HepG2 (cell line): ENCODE data around the gene NTN3. TPM values are rescaled to one million over a fixed set of nuclear protein-coding genes. Genes with fewer than 3 reads are reported as not detected.
A peak's percentile ranks its signal among the peaks of the same experiment; 100 is the strongest.

Source experiments
- ADNP ChIP-seq: sonication (generic); formaldehyde crosslinking; IDR thresholded peaks from 2 replicates; pipeline ENCODE4 v1.4.0; 2020; ENCODE audit warnings: missing genetic modification reagents
- CHCHD3 ChIP-seq: sonication (generic); formaldehyde crosslinking; IDR thresholded peaks from 2 replicates; pipeline ENCODE4 v1.8.0; 2022; ENCODE audit warnings: mild to moderate bottlenecking, missing genetic modification reagents, moderate library complexity
- GABPB1 ChIP-seq: IDR thresholded peaks from 2 replicates; pipeline ENCODE4 v1.6.1; 2016; ENCODE audit warnings: mild to moderate bottlenecking, missing genetic modification reagents, moderate library complexity, missing compliant biosample characterization
- HDAC2 ChIP-seq: sonication (generic); formaldehyde crosslinking; IDR thresholded peaks from 2 replicates; pipeline ENCODE4 v1.4.0; 2020; ENCODE audit warnings: missing genetic modification reagents
- HNF1A ChIP-seq, 2 experiments: sonication (generic) in 1 of 2; formaldehyde crosslinking in 1 of 2; IDR thresholded peaks; 2 replicates each; pipeline versions ENCODE4 v1.4.0 to v1.6.1; 2016 to 2020; ENCODE audit warnings: borderline replicate concordance in 1 of 2, low read depth in 1 of 2, mild to moderate bottlenecking in 1 of 2, missing genetic modification reagents in 1 of 2
- HNRNPK ChIP-seq: fragments of 200-400 bp; formaldehyde crosslinking; IDR thresholded peaks from 2 replicates; pipeline ENCODE4 v1.6.1; 2018; ENCODE audit warnings: low read length, low read depth, moderate library complexity, mild to moderate bottlenecking; ENCODE audit not compliant: poor library complexity, severe bottlenecking
- KLF11 ChIP-seq: IDR thresholded peaks from 2 replicates; pipeline ENCODE4 v1.6.1; 2016; ENCODE audit warnings: missing compliant biosample characterization
- KLF15 ChIP-seq: sonication (generic); formaldehyde crosslinking; IDR thresholded peaks from 2 replicates; pipeline ENCODE4 v1.8.1; 2023; ENCODE audit warnings: borderline replicate concordance, mild to moderate bottlenecking, inconsistent platforms, missing genetic modification reagents, mixed read lengths
- SMARCE1 ChIP-seq: fragments of 450-650 bp; IDR thresholded peaks from 2 replicates; pipeline ENCODE4 v1.6.1; 2017; ENCODE audit warnings: borderline replicate concordance
- ZNF446 ChIP-seq: sonication (generic); formaldehyde crosslinking; IDR thresholded peaks from 2 replicates; pipeline ENCODE4 v1.5.0; 2020; ENCODE audit warnings: mild to moderate bottlenecking, missing genetic modification reagents
- ZNF496 ChIP-seq: sonication (generic); formaldehyde crosslinking; IDR thresholded peaks from 2 replicates; pipeline ENCODE4 v1.8.1; 2023; ENCODE audit warnings: mild to moderate bottlenecking, moderate library complexity, missing genetic modification reagents; ENCODE audit not compliant: insufficient replicate concordance
- ZNF674 ChIP-seq: sonication (generic); formaldehyde crosslinking; IDR thresholded peaks from 2 replicates; pipeline ENCODE4 v1.5.0; 2020; ENCODE audit warnings: low read depth, mild to moderate bottlenecking, missing genetic modification reagents
- ZNF713 ChIP-seq: sonication (generic); formaldehyde crosslinking; IDR thresholded peaks from 2 replicates; pipeline ENCODE4 v1.4.0; 2020; ENCODE audit warnings: mild to moderate bottlenecking, missing genetic modification reagents
- ZNF720 ChIP-seq: sonication (generic); formaldehyde crosslinking; IDR thresholded peaks from 2 replicates; pipeline ENCODE4 v1.4.0; 2020; ENCODE audit warnings: missing genetic modification reagents
- polyA plus RNA-seq, 8 experiments: library from polyadenylated mRNA; depleted of rRNA in 3 of 8; stranded (reverse) in 7 of 8; unstranded in 1 of 8; fragments of >200 nt; fragmentation: Illumina TruSeq in 4 of 8; extraction: Trizol in 4 of 8; gene quantifications; 2 replicates each; pipeline versions ENCODE4 v1.2.1 to v1.2.3, GENCODE V29; 2011 to 2016; ENCODE audit warnings: low read depth in 4 of 8, missing spikeins in 1 of 8, mixed read lengths in 1 of 8; ENCODE audit not compliant: insufficient read depth in 1 of 8
- total RNA-seq, 5 experiments: library from RNA; depleted of rRNA; stranded (reverse); fragments of >200 nt; fragmentation: Illumina TruSeq; extraction: Trizol; gene quantifications; 2 replicates each; pipeline ENCODE4 v1.2.3, GENCODE V29; 2016; ENCODE audit warnings: low read depth in 1 of 5
- TF ChIP-seq, protein P1 (sequence below): sonication (generic); formaldehyde crosslinking; IDR thresholded peaks from 2 replicates; pipeline ENCODE4 v1.5.0; 2020; ENCODE audit warnings: mild to moderate bottlenecking, low read depth, missing genetic modification reagents, borderline replicate concordance
- TF ChIP-seq, protein P2 (sequence below): IDR thresholded peaks from 2 replicates; pipeline ENCODE4 v1.6.1; 2016; ENCODE audit warnings: low read depth, borderline replicate concordance
- TF ChIP-seq, protein P3 (sequence below): IDR thresholded peaks from 2 replicates; pipeline ENCODE4 v1.6.1; 2016; ENCODE audit warnings: missing compliant biosample characterization, missing genetic modification reagents, borderline replicate concordance
- TF ChIP-seq, protein P4 (sequence below): IDR thresholded peaks from 2 replicates; pipeline ENCODE4 v1.6.1; 2012; ENCODE audit warnings: low read length, improper control_type of control experiment
- TF ChIP-seq, protein P5 (sequence below): IDR thresholded peaks from 2 replicates; pipeline ENCODE4 v1.6.1; 2016; ENCODE audit warnings: missing genetic modification reagents, missing compliant biosample characterization

The NTN3 gene
- total and polyA plus RNA-seq, 2 of the 13 experiments (the other 11 are each of a cell fraction or from before 2014, with no cell fraction given): 0.09 to 0.20 TPM

- TF ChIP-seq KLF15 (no peak), ADNP (CRISPR knock-in tag) (no peak), KLF11 (no peak), ZNF674 (CRISPR knock-in tag) (no peak), ZNF713 (CRISPR knock-in tag) (no peak), ZNF446 (no peak), HDAC2 (CRISPR knock-in tag) (peak; percentile 89), HNRNPK (no peak), CHCHD3 (CRISPR knock-in tag) (no peak), ZNF720 (CRISPR knock-in tag) (no peak), HNF1A (IDR thresholded peaks at IDR 0.05; ENCODE audit: low read depth) (no peak), HNF1A (CRISPR knock-in tag; IDR thresholded peaks at IDR 0.05; ENCODE audit: borderline replicate concordance) (peak; percentile 65; the same call in 1 of the 2 replicates), SMARCE1 (no peak), GABPB1 (peak; percentile 81), ZNF496 (no peak)
- TF ChIP-seq, protein P1, sequence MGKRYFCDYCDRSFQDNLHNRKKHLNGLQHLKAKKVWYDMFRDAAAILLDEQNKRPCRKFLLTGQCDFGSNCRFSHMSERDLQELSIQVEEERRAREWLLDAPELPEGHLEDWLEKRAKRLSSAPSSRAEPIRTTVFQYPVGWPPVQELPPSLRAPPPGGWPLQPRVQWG (CRISPR knock-in tag): no peak
- TF ChIP-seq, protein P2, sequence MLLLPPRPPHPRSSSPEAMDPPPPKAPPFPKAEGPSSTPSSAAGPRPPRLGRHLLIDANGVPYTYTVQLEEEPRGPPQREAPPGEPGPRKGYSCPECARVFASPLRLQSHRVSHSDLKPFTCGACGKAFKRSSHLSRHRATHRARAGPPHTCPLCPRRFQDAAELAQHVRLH (CRISPR knock-in tag): no peak; the same call in 1 of the 2 replicates
- TF ChIP-seq, protein P3, sequence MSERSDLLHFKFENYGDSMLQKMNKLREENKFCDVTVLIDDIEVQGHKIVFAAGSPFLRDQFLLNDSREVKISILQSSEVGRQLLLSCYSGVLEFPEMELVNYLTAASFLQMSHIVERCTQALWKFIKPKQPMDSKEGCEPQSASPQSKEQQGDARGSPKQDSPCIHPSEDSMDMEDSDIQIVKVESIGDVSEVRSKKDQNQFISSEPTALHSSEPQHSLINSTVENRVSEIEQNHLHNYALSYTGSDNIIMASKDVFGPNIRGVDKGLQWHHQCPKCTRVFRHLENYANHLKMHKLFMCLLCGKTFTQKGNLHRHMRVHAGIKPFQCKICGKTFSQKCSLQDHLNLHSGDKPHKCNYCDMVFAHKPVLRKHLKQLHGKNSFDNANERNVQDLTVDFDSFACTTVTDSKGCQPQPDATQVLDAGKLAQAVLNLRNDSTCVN: no peak; the same call in 1 of the 2 replicates
- TF ChIP-seq, protein P4, sequence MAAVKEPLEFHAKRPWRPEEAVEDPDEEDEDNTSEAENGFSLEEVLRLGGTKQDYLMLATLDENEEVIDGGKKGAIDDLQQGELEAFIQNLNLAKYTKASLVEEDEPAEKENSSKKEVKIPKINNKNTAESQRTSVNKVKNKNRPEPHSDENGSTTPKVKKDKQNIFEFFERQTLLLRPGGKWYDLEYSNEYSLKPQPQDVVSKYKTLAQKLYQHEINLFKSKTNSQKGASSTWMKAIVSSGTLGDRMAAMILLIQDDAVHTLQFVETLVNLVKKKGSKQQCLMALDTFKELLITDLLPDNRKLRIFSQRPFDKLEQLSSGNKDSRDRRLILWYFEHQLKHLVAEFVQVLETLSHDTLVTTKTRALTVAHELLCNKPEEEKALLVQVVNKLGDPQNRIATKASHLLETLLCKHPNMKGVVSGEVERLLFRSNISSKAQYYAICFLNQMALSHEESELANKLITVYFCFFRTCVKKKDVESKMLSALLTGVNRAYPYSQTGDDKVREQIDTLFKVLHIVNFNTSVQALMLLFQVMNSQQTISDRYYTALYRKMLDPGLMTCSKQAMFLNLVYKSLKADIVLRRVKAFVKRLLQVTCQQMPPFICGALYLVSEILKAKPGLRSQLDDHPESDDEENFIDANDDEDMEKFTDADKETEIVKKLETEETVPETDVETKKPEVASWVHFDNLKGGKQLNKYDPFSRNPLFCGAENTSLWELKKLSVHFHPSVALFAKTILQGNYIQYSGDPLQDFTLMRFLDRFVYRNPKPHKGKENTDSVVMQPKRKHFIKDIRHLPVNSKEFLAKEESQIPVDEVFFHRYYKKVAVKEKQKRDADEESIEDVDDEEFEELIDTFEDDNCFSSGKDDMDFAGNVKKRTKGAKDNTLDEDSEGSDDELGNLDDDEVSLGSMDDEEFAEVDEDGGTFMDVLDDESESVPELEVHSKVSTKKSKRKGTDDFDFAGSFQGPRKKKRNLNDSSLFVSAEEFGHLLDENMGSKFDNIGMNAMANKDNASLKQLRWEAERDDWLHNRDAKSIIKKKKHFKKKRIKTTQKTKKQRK: no peak
- TF ChIP-seq, protein P5, sequence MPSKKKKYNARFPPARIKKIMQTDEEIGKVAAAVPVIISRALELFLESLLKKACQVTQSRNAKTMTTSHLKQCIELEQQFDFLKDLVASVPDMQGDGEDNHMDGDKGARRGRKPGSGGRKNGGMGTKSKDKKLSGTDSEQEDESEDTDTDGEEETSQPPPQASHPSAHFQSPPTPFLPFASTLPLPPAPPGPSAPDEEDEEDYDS: no peak; the same call in 1 of the 2 replicates
Observed at GRCh38 chr16:2484898-2485508, 13.9 kb downstream of the NTN3 start (continued).
